ENCODE results near the gene DEAF1.

The DEAF1 gene

DNA sequence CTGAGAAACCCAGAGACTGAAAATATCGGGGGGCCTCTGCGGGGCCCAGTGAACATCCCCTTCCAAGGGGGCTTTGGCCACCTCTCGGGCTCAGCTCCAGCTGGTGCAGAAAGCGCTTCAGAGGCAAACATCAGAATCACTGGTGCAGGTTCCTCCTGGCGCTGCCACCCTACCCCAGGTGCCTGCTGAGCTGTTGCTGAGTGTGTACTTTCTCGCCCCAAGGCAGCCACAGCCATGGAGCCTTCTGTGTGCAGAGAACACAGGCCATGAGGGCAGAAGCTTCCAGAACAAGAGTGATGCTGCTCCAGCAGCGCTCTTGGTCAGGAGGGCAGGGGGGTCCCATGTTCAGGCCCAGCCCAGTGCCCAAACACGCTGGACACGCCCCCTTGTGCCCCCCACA is 51.7 kb downstream of the DEAF1 start:
- Histone ChIP-seq H3K9me3 (ENCODE audit: control insufficient read depth, insufficient read depth, low read length) (no peaks in the 10 kb centered on the region), H3K27me3 (ENCODE audit: control insufficient read depth, insufficient read depth, low read length) (peaks cover 6% of the 10 kb centered on the region; the same call in 1 of the 2 replicates), H3K27ac (ENCODE audit: low read length) (no peak overlapping the region), H3K36me3 (ENCODE audit: control insufficient read depth, insufficient read depth, low read length) (peaks cover 3% of the 10 kb centered on the region; the same call in 1 of the 2 replicates), H3K4me3 (ENCODE audit: low read length) (no peak overlapping the region), H3K4me1 (ENCODE audit: control insufficient read depth, insufficient read depth, low read length) (0 out of 2 replicates have a peak, but pooled peaks cover 7% of the 10 kb centered on the region)
- WGBS (ENCODE audit: insufficient coverage, insufficient read length) = no CpG with 5 or more reads among the region's 9 CpGs
- no peak for DNase-seq (ENCODE audit: low read depth, low spot score)

GRCh38 chr11:641806-642370 is 53.1 kb downstream of the DEAF1 start:
- WGBS (ENCODE audit: insufficient coverage, insufficient read length) = no CpG with 5 or more reads among the region's 19 CpGs

DNA sequence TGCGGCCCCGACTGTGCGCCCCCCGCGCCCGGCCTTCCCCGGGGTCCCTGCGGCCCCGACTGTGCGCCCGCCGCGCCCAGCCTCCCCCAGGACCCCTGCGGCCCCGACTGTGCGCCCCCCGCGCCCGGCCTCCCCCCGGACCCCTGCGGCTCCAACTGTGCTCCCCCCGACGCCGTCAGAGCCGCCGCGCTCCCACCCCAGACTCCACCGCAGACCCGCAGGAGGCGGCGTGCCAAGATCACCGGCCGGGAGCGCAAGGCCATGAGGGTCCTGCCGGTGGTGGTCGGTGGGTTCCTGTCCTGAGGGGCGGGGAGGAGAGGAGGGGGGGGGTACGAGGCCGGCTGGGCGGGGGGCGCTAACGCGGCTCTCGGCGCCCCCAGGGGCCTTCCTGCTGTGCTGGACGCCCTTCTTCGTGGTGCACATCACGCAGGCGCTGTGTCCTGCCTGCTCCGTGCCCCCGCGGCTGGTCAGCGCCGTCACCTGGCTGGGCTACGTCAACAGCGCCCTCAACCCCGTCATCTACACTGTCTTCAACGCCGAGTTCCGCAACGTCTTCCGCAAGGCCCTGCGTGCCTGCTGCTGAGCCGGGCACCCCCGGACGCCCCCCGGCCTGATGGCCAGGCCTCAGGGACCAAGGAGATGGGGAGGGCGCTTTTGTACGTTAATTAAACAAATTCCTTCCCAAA is 54.9 kb downstream of the DEAF1 start:
- no peak for DNase-seq (ENCODE audit: low read depth, low spot score)
- peaks cover 10% of the 10 kb centered on the region for H3K4me1 ChIP-seq (ENCODE audit: control insufficient read depth, insufficient read depth, low read length)
- H3K27me3 ChIP-seq (ENCODE audit: control insufficient read depth, insufficient read depth, low read length) = peaks cover 25% of the 10 kb centered on the region
- H3K27ac ChIP-seq (ENCODE audit: low read length) = no peak overlapping the region
- WGBS (ENCODE audit: insufficient coverage, insufficient read length) = no CpG with 5 or more reads among the region's 69 CpGs
- peaks cover 3% of the 10 kb centered on the region; the same call in 1 of the 2 replicates for H3K36me3 ChIP-seq (ENCODE audit: control insufficient read depth, insufficient read depth, low read length)
- no peaks in the 10 kb centered on the region for H3K9me3 ChIP-seq (ENCODE audit: control insufficient read depth, insufficient read depth, low read length)
- H3K4me3 ChIP-seq (ENCODE audit: low read length) = peak overlapping the region; percentile 2; the same call in 1 of the 2 replicates

More at GRCh38 chr11:641806-642370, 53.1 kb downstream of the DEAF1 start:
- no peaks in the 10 kb centered on the region for H3K9me3 ChIP-seq (ENCODE audit: control insufficient read depth, insufficient read depth, low read length)
- H3K27ac ChIP-seq (ENCODE audit: low read length) = no peak overlapping the region
- H3K4me1 ChIP-seq (ENCODE audit: control insufficient read depth, insufficient read depth, low read length) = peaks cover 10% of the 10 kb centered on the region; the same call in 1 of the 2 replicates
- peaks cover 15% of the 10 kb centered on the region for H3K27me3 ChIP-seq (ENCODE audit: control insufficient read depth, insufficient read depth, low read length)
- no peak overlapping the region for H3K4me3 ChIP-seq (ENCODE audit: low read length)
- peaks cover 3% of the 10 kb centered on the region; the same call in 1 of the 2 replicates for H3K36me3 ChIP-seq (ENCODE audit: control insufficient read depth, insufficient read depth, low read length)
- DNase-seq (ENCODE audit: low read depth, low spot score) = no peak

DNA sequence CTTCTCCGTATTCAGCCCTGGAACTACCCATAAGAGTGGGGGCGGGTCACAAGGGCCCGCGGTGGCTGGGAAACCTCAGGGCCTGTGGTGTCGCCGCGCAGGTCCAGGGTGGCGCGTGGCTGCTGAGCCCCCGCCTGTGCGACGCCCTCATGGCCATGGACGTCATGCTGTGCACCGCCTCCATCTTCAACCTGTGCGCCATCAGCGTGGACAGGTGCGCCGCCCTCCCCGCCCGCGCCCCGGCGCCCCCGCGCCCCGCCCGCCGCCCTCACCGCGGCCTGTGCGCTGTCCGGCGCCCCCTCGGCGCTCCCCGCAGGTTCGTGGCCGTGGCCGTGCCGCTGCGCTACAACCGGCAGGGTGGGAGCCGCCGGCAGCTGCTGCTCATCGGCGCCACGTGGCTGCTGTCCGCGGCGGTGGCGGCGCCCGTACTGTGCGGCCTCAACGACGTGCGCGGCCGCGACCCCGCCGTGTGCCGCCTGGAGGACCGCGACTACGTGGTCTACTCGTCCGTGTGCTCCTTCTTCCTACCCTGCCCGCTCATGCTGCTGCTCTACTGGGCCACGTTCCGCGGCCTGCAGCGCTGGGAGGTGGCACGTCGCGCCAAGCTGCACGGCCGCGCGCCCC is 55.6 kb downstream of the DEAF1 start:
- peaks cover 10% of the 10 kb centered on the region for H3K4me1 ChIP-seq (ENCODE audit: control insufficient read depth, insufficient read depth, low read length)
- H3K27ac ChIP-seq (ENCODE audit: low read length) = no peak overlapping the region
- H3K9me3 ChIP-seq (ENCODE audit: control insufficient read depth, insufficient read depth, low read length) = no peaks in the 10 kb centered on the region
- DNase-seq (ENCODE audit: low read depth, low spot score) = no peak
- H3K36me3 ChIP-seq (ENCODE audit: control insufficient read depth, insufficient read depth, low read length) = peaks cover 2% of the 10 kb centered on the region; the same call in 1 of the 2 replicates
- H3K27me3 ChIP-seq (ENCODE audit: control insufficient read depth, insufficient read depth, low read length) = peaks cover 27% of the 10 kb centered on the region
- WGBS (ENCODE audit: insufficient coverage, insufficient read length) = no CpG with 5 or more reads among the region's 80 CpGs
- peak overlapping the region; percentile 26; the same call in 1 of the 2 replicates for H3K4me3 ChIP-seq (ENCODE audit: low read length)

DNA sequence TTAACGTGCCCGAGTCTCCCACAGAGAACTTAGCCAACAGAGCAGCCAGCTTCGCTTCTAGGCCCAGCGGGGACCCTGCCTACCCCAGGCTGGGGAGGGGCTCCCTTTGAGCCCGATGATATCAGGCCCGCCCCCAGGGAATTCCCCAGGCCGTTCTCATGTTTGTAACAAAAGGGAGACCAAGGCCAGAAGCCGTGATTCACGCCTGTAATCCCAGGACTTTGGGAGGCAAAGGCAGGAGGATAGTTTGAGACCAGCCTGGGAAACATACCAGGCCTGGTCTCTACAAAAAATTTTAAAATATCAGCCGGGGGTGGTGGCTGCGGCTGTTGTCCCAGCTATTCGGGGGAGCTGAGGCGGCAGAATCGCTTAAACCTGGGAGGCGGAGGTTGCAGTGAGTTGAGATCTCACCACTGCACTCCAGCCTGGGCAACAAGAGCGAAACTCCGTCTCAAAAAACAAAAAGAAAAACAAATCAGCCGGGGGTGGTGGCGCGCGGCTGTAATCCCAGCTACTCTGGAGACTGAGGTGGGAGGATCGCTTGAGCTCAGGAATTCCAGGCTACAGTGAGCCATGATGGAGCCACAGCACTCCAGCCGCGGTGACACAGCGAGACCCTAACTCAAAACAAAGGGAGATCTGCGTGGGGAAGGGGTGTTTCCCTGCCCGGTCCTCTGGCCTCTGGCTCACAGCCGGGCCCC is 56.2 kb downstream of the DEAF1 start:
- no peak for DNase-seq (ENCODE audit: low read depth, low spot score)
- Histone ChIP-seq H3K36me3 (ENCODE audit: control insufficient read depth, insufficient read depth, low read length) (no peaks in the 10 kb centered on the region; the same call in 1 of the 2 replicates), H3K27me3 (ENCODE audit: control insufficient read depth, insufficient read depth, low read length) (peaks cover 27% of the 10 kb centered on the region), H3K4me3 (ENCODE audit: low read length) (peak overlapping the region; percentile 26; the same call in 1 of the 2 replicates), H3K9me3 (ENCODE audit: control insufficient read depth, insufficient read depth, low read length) (no peaks in the 10 kb centered on the region), H3K4me1 (ENCODE audit: control insufficient read depth, insufficient read depth, low read length) (peaks cover 10% of the 10 kb centered on the region), H3K27ac (ENCODE audit: low read length) (no peak overlapping the region)
- WGBS (ENCODE audit: insufficient coverage, insufficient read length) = no CpG with 5 or more reads among the region's 28 CpGs

- Histone ChIP-seq H3K36me3 (ENCODE audit: control insufficient read depth, insufficient read depth, low read length) (no peaks in the 10 kb centered on the region), H3K4me3 (ENCODE audit: low read length) (peak overlapping the region; percentile 26; the same call in 1 of the 2 replicates), H3K27me3 (ENCODE audit: control insufficient read depth, insufficient read depth, low read length) (peaks cover 27% of the 10 kb centered on the region), H3K4me1 (ENCODE audit: control insufficient read depth, insufficient read depth, low read length) (peaks cover 10% of the 10 kb centered on the region), H3K27ac (ENCODE audit: low read length) (no peak overlapping the region), H3K9me3 (ENCODE audit: control insufficient read depth, insufficient read depth, low read length) (no peaks in the 10 kb centered on the region)
- no peak for DNase-seq (ENCODE audit: low read depth, low spot score)
- WGBS (ENCODE audit: insufficient coverage, insufficient read length) = no CpG with 5 or more reads among the region's 55 CpGs
Observed at GRCh38 chr11:637593-638521, 57.2 kb downstream of the DEAF1 start.

DNA sequence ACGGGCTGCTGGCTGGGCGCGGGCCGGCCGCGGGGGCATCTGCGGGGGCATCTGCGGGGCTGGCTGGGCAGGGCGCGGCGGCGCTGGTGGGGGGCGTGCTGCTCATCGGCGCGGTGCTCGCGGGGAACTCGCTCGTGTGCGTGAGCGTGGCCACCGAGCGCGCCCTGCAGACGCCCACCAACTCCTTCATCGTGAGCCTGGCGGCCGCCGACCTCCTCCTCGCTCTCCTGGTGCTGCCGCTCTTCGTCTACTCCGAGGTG is 57.8 kb downstream of the DEAF1 start:
- H3K36me3 ChIP-seq (ENCODE audit: control insufficient read depth, insufficient read depth, low read length) = no peaks in the 10 kb centered on the region
- peak overlapping the region; percentile 26; the same call in 1 of the 2 replicates for H3K4me3 ChIP-seq (ENCODE audit: low read length)
- no peak overlapping the region for H3K27ac ChIP-seq (ENCODE audit: low read length)
- WGBS (ENCODE audit: insufficient coverage, insufficient read length) = no CpG with 5 or more reads among the region's 34 CpGs
- no peaks in the 10 kb centered on the region for H3K9me3 ChIP-seq (ENCODE audit: control insufficient read depth, insufficient read depth, low read length)
- peaks cover 8% of the 10 kb centered on the region for H3K4me1 ChIP-seq (ENCODE audit: control insufficient read depth, insufficient read depth, low read length)
- H3K27me3 ChIP-seq (ENCODE audit: control insufficient read depth, insufficient read depth, low read length) = peaks cover 27% of the 10 kb centered on the region
- DNase-seq (ENCODE audit: low read depth, low spot score) = no peak

DNA sequence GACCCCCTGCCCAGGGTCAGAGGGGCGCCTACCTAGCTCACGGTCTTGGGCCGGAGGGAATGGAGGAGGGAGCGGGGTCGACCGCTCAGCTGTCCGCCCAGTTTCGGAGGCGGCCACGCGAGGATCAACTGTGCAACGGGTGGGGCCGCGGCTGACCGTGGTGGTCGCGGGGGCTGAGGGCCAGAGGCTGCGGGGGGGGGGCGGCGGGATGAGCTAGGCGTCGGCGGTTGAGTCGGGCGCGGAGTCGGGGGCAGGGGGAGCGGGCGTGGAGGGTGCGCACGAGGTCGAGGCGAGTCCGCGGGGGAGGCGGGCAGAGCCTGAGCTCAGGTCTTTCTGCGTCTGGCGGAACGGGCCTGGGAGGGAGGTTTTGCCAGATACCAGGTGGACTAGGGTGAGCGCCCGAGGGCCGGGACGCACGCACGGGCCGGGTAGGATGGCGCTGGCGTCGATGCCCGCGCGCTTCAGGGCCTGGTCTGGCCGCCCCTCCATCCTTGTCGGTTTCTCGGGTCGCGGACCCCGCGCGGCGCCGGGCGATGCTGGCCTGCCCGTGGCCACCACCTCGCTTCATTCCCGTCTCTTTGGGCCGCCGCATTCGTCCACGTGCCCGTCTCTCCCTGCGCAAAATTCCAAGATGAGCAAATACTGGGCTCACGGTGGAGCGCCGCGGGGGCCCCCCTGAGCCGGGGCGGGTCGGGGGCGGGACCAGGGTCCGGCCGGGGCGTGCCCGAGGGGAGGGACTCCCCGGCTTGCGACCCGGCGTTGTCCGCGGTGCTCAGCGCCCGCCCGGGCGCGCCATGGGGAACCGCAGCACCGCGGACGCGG is 58.3 kb downstream of the DEAF1 start, which contains the start of gene DRD4:
Gene DRD4, plus strand, starts transcription at position 759 of the 822 bp plus-strand sequence. Its CDS starts 36 bp downstream, at position 795.
- no CpG with 5 or more reads among the region's 100 CpGs for WGBS (ENCODE audit: insufficient coverage, insufficient read length)
- Histone ChIP-seq H3K36me3 (ENCODE audit: control insufficient read depth, insufficient read depth, low read length) (no peaks in the 10 kb centered on the region), H3K27ac (ENCODE audit: low read length) (no peak within 1 kb of the TSS), H3K4me1 (ENCODE audit: control insufficient read depth, insufficient read depth, low read length) (peaks cover 8% of the 10 kb centered on the region), H3K9me3 (ENCODE audit: control insufficient read depth, insufficient read depth, low read length) (no peaks in the 10 kb centered on the region), H3K27me3 (ENCODE audit: control insufficient read depth, insufficient read depth, low read length) (peaks cover 27% of the 10 kb centered on the region), H3K4me3 (ENCODE audit: low read length) (peak within 1 kb of the TSS; percentile 26; the same call in 1 of the 2 replicates)
- DNase-seq (ENCODE audit: low read depth, low spot score) = no peak

- H3K36me3 ChIP-seq (ENCODE audit: control insufficient read depth, insufficient read depth, low read length) = no peaks in the 10 kb centered on the region
- H3K27ac ChIP-seq (ENCODE audit: low read length) = no peak overlapping the region
- no peak for DNase-seq (ENCODE audit: low read depth, low spot score)
- H3K9me3 ChIP-seq (ENCODE audit: control insufficient read depth, insufficient read depth, low read length) = no peaks in the 10 kb centered on the region
- H3K4me1 ChIP-seq (ENCODE audit: control insufficient read depth, insufficient read depth, low read length) = peaks cover 8% of the 10 kb centered on the region
- no CpG with 5 or more reads among the region's 22 CpGs for whole genome bisulfite sequencing (ENCODE audit: insufficient coverage, insufficient read length)
- H3K27me3 ChIP-seq (ENCODE audit: control insufficient read depth, insufficient read depth, low read length) = peaks cover 27% of the 10 kb centered on the region
- H3K4me3 ChIP-seq (ENCODE audit: low read length) = no peak overlapping the region
Observed at GRCh38 chr11:635945-636510, 59.0 kb downstream of the DEAF1 start.
